Measurements from ENCODE around the gene SPATC1L.

The SPATC1L gene

DNA sequence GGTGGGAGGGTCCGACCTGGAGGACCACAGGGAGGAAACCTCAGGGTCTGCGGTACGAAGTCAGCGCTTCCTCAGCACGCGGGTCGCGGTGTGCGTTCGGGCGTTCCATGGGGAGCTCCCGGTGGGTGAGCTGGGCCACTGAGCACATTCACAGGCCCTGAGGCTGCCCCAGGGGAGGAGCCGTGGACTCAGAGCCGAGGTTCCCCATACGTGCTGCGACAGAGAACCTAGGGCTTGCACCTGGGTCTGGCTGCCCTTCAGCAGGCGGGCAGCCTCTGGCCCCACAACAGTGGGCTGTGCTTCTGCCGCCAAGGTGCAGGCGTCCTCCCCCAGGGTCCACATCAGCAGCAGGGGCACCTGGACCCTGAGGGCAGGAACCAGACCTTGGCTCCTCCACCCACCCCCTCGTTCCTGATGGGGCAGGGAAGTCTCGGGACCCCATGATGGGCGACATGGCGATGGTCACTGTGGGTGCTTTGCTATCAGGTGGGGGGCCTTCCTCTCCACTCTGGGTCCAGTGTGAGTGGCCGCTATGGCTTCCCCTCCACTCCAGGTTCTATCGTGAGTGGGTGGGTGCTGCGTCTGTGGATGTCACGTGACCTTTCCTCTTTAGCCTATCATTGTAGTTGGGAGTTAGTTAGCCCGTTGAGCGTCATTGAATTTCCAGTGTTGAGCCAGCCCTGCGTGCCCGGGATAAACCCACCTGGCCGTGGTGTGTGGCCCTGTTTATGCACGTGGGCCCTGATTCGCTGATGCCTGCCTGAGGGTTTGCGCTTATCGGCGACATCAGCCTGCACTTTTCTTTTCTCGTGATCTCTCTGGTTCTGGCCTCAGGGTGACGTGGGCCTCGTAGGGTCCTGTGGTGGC, 56.8 kb downstream of the SPATC1L start:
- no peak for DNase-seq
- no peak overlapping the region for H3K56ac ChIP-seq (ENCODE audit: low read length)
- H3K4me3 ChIP-seq (ENCODE audit: low read length), result no peak overlapping the region
- WGBS (ENCODE audit: extremely low coverage, insufficient coverage, low lambda C conversion rate), result no CpG with 5 or more reads among the region's 40 CpGs
- H3K23ac ChIP-seq (ENCODE audit: low read length), result no peak overlapping the region
- H4K5ac ChIP-seq (ENCODE audit: low read length), result no peak overlapping the region
- no peak overlapping the region for H3K18ac ChIP-seq (ENCODE audit: low read length)
- no peak overlapping the region for H4K8ac ChIP-seq (ENCODE audit: low read depth, low read length)
- H3K4me2 ChIP-seq (ENCODE audit: low read length), result no peak overlapping the region
- H3K79me2 ChIP-seq (ENCODE audit: control insufficient read depth, insufficient read depth, low read length), result no peaks in the 10 kb centered on the region
- H3K36me3 ChIP-seq (ENCODE audit: control insufficient read depth, insufficient read depth, low read length), result peaks cover 4% of the 10 kb centered on the region
- H3K27ac ChIP-seq (ENCODE audit: low read depth, low read length), result no peak overlapping the region
- no peak overlapping the region for H2BK15ac ChIP-seq (replicated peaks; ENCODE audit: low read depth)
- no peak overlapping the region for H3K4ac ChIP-seq (ENCODE audit: low read depth, low read length)
- no peak overlapping the region for H2BK120ac ChIP-seq (ENCODE audit: low read depth, low read length)
- no peak overlapping the region for H3K9ac ChIP-seq (ENCODE audit: low read length)
- H3K27me3 ChIP-seq (ENCODE audit: insufficient read depth, low read length, poor library complexity), result no peaks in the 10 kb centered on the region
- no peaks in the 10 kb centered on the region for H3K4me1 ChIP-seq (ENCODE audit: control insufficient read depth, low read depth, low read length)
- H2BK5ac ChIP-seq (ENCODE audit: low read length), result no peak overlapping the region
- no peaks in the 10 kb centered on the region for H3K79me1 ChIP-seq (ENCODE audit: low read length)
- H2AK5ac ChIP-seq (ENCODE audit: low read length), result no peak overlapping the region

DNA sequence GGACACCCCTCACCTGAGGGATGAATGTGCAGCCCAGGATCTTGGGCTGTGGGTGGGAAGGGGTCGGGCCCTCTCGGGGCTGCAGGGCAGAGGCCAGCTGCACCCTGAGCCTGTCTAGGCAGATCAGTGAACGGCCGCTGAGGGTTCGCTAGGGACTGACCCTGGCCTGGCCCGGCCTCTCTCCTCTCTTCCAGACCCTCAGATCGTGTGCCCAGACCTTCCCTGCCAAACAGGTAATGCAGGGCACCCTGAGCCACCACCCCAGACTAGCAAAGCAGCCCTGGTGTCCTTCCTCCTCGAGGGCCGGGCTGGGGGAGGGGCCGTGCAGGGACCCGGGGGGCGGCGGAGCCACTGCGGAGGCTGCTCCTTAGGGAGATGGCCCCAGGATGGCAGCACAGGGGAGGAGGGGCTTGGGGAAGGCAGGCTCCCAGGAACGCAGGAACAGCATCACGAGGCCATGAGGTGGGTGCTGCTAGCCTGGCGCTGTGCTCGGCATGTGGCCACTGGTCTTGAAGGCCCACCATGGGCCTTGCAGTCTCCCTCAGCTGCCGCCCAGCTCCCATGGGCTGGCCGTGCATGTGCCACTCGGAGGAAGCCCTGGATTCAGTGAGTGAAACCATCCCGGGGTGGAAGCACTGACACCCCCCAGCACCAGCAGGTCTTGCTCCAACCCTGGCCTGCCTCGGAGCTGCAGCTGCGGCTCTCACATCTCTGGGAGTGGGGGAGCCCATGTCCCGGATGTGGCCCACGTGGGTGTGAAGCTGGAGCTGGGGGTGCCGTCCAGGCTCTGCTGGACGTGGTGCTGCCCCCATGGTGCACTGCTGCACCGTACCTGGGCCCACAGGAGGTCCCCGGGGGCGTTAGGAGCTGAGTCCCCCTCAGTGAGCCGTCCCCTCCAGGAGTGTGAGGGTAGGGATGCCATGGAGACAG, 57.7 kb downstream of the SPATC1L start:
- H3K18ac ChIP-seq (ENCODE audit: low read length), result no peak overlapping the region
- no peak overlapping the region for H3K23ac ChIP-seq (ENCODE audit: low read length)
- H3K27ac ChIP-seq (ENCODE audit: low read depth, low read length), result no peak overlapping the region
- H3K36me3 ChIP-seq (ENCODE audit: control insufficient read depth, insufficient read depth, low read length), result peaks cover 9% of the 10 kb centered on the region
- DNase-seq, result no peak
- H3K79me1 ChIP-seq (ENCODE audit: low read length), result no peaks in the 10 kb centered on the region
- no peak overlapping the region for H2BK120ac ChIP-seq (ENCODE audit: low read depth, low read length)
- no peak overlapping the region for H2BK15ac ChIP-seq (replicated peaks; ENCODE audit: low read depth)
- WGBS (ENCODE audit: extremely low coverage, insufficient coverage, low lambda C conversion rate), result no CpG with 5 or more reads among the region's 32 CpGs
- H3K4ac ChIP-seq (ENCODE audit: low read depth, low read length), result no peak overlapping the region
- H3K4me2 ChIP-seq (ENCODE audit: low read length), result no peak overlapping the region
- no peaks in the 10 kb centered on the region for H3K79me2 ChIP-seq (ENCODE audit: control insufficient read depth, insufficient read depth, low read length)
- no peak overlapping the region for H3K4me3 ChIP-seq (ENCODE audit: low read length)
- H3K56ac ChIP-seq (ENCODE audit: low read length), result no peak overlapping the region
- H3K9ac ChIP-seq (ENCODE audit: low read length), result no peak overlapping the region
- no peaks in the 10 kb centered on the region for H3K4me1 ChIP-seq (ENCODE audit: control insufficient read depth, low read depth, low read length)
- H4K5ac ChIP-seq (ENCODE audit: low read length), result no peak overlapping the region
- no peak overlapping the region for H2AK5ac ChIP-seq (ENCODE audit: low read length)
- H4K8ac ChIP-seq (ENCODE audit: low read depth, low read length), result no peak overlapping the region
- H2BK5ac ChIP-seq (ENCODE audit: low read length), result no peak overlapping the region
- no peaks in the 10 kb centered on the region for H3K27me3 ChIP-seq (ENCODE audit: insufficient read depth, low read length, poor library complexity)

DNA sequence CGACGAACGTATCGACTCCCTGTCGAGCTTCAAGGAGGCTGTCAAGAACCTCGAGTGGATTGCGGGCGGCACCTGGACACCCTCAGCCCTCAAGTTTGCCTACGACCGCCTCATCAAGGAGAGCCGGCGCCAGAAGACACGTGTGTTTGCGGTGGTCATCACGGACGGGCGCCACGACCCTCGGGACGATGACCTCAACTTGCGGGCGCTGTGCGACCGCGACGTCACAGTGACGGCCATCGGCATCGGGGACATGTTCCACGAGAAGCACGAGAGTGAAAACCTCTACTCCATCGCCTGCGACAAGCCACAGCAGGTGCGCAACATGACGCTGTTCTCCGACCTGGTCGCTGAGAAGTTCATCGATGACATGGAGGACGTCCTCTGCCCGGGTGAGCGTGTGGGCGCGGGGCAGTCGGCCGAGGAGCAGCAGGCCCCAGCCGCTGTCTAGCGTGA, 58.4 kb downstream of the SPATC1L start:
- peaks cover 10% of the 10 kb centered on the region for H3K36me3 ChIP-seq (ENCODE audit: control insufficient read depth, insufficient read depth, low read length)
- WGBS (ENCODE audit: extremely low coverage, insufficient coverage, low lambda C conversion rate), result no CpG with 5 or more reads among the region's 47 CpGs

DNA sequence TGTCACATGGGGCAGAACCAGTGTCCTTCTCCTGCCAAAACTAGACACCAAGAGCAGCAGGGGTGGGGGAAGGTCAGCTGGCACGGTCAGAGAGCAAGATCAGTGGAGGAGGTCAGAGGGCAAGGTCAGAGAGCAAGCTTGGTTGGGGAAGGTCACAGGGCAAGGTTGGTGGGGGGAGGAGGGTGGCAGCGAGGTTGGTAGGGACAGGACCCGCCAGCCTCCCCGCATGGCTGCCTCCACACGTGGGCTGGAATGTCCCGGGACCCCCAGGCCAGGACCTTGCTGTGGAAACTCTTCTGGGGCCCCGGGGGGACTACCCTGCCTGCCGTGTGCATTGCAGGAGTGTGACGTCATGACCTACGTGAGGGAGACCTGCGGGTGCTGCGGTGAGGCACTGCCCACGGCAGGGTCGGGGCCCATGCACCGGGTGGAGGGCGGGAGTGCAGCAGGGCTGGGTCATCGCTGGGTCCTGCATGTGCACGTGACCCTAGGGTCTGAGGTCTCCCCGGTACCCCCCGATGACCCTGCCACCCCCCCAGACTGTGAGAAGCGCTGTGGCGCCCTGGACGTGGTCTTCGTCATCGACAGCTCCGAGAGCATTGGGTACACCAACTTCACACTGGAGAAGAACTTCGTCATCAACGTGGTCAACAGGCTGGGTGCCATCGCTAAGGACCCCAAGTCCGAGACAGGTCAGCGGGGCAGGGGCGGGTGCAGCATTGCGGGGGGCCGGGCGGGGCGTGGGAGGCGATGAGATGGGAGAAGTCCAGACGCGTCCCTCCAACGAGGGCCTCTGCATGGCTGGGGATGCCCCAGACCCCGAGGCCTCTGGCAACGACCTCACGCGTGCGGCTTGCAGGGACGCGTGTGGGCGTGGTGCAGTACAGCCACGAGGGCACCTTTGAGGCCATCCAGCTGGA, 59.1 kb downstream of the SPATC1L start:
- H3K27ac ChIP-seq (ENCODE audit: low read depth, low read length), result no peak overlapping the region

More for the DNA sequence above, 58.4 kb downstream of the SPATC1L start:
- no peak overlapping the region for H4K5ac ChIP-seq (ENCODE audit: low read length)
- no peak overlapping the region for H3K9ac ChIP-seq (ENCODE audit: low read length)
- H3K79me2 ChIP-seq (ENCODE audit: control insufficient read depth, insufficient read depth, low read length), result no peaks in the 10 kb centered on the region
- H3K27me3 ChIP-seq (ENCODE audit: insufficient read depth, low read length, poor library complexity), result no peaks in the 10 kb centered on the region
- no peaks in the 10 kb centered on the region for H3K4me1 ChIP-seq (ENCODE audit: control insufficient read depth, low read depth, low read length)
- no peak overlapping the region for H2AK5ac ChIP-seq (ENCODE audit: low read length)
- H3K4me2 ChIP-seq (ENCODE audit: low read length), result no peak overlapping the region
- H4K8ac ChIP-seq (ENCODE audit: low read depth, low read length), result no peak overlapping the region
- H3K56ac ChIP-seq (ENCODE audit: low read length), result no peak overlapping the region
- H2BK15ac ChIP-seq (replicated peaks; ENCODE audit: low read depth), result no peak overlapping the region
- H2BK5ac ChIP-seq (ENCODE audit: low read length), result no peak overlapping the region
- H3K18ac ChIP-seq (ENCODE audit: low read length), result no peak overlapping the region
- no peak overlapping the region for H3K23ac ChIP-seq (ENCODE audit: low read length)
- no peak overlapping the region for H2BK120ac ChIP-seq (ENCODE audit: low read depth, low read length)
- no peaks in the 10 kb centered on the region for H3K79me1 ChIP-seq (ENCODE audit: low read length)
- H3K27ac ChIP-seq (ENCODE audit: low read depth, low read length), result no peak overlapping the region
- no peak overlapping the region for H3K4ac ChIP-seq (ENCODE audit: low read depth, low read length)
- no peak for DNase-seq
- no peak overlapping the region for H3K4me3 ChIP-seq (ENCODE audit: low read length)

DNA sequence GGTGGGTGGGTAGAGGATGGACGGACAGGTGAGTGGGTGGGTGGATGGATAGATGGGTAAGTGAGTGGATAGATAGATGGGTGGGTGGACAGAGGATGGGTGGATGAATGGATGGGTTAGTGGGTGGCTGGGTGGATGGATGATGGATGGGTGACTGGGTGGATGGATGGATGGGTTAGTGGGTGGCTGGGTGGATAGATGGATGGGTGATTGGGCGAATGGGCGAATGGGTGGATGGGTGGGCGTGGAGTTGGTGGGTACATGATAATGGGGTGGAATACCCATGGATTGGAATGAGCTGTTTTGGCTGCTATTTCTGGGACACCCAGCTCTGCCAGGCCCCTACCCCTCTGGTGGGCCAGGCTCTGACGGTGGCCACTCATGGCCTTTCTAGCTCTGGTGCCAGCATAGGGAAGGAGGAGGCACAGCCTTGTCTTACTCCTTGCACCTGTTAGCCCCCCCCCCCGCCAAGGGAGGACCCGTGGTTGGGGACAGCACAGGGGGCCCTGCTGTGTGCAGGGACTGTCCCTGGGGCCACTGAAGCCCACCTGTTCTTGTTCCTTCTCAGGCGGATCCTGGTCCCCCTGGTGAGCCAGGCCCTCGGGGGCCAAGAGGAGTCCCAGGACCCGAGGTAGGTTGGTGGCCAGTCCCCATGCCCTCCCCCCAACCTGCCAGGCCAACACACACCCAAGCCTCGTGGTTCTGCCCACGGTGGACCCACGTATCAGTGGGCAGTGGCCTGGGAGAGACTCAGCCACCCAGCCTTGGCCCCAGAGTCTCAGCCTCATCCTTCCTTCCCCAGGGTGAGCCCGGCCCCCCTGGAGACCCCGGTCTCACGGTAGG, 60.0 kb downstream of the SPATC1L start:
- DNase-seq, result no peak
- Histone ChIP-seq H2BK15ac (replicated peaks; ENCODE audit: low read depth) (no peak overlapping the region), H2BK120ac (ENCODE audit: low read depth, low read length) (no peak overlapping the region), H3K18ac (ENCODE audit: low read length) (no peak overlapping the region), H2BK5ac (ENCODE audit: low read length) (no peak overlapping the region), H3K27ac (ENCODE audit: low read depth, low read length) (no peak overlapping the region), H3K36me3 (ENCODE audit: control insufficient read depth, insufficient read depth, low read length) (peaks cover 15% of the 10 kb centered on the region), H3K4ac (ENCODE audit: low read depth, low read length) (no peak overlapping the region), H4K8ac (ENCODE audit: low read depth, low read length) (no peak overlapping the region), H3K79me2 (ENCODE audit: control insufficient read depth, insufficient read depth, low read length) (no peaks in the 10 kb centered on the region), H3K79me1 (ENCODE audit: low read length) (no peaks in the 10 kb centered on the region), H3K27me3 (ENCODE audit: insufficient read depth, low read length, poor library complexity) (no peaks in the 10 kb centered on the region), H3K4me1 (ENCODE audit: control insufficient read depth, low read depth, low read length) (no peaks in the 10 kb centered on the region), H4K5ac (ENCODE audit: low read length) (no peak overlapping the region), H3K56ac (ENCODE audit: low read length) (no peak overlapping the region), H3K23ac (ENCODE audit: low read length) (no peak overlapping the region), H3K4me2 (ENCODE audit: low read length) (no peak overlapping the region), H2AK5ac (ENCODE audit: low read length) (no peak overlapping the region), H3K4me3 (ENCODE audit: low read length) (no peak overlapping the region), H3K9ac (ENCODE audit: low read length) (no peak overlapping the region)
- WGBS (ENCODE audit: extremely low coverage, insufficient coverage, low lambda C conversion rate), result no CpG with 5 or more reads among the region's 16 CpGs

More for the DNA sequence above, 59.1 kb downstream of the SPATC1L start:
- no peak overlapping the region for H3K4me2 ChIP-seq (ENCODE audit: low read length)
- no peak overlapping the region for H3K9ac ChIP-seq (ENCODE audit: low read length)
- DNase-seq, result no peak
- no peak overlapping the region for H2BK5ac ChIP-seq (ENCODE audit: low read length)
- no peaks in the 10 kb centered on the region for H3K4me1 ChIP-seq (ENCODE audit: control insufficient read depth, low read depth, low read length)
- no peak overlapping the region for H2BK120ac ChIP-seq (ENCODE audit: low read depth, low read length)
- H2BK15ac ChIP-seq (replicated peaks; ENCODE audit: low read depth), result no peak overlapping the region
- no peak overlapping the region for H3K4ac ChIP-seq (ENCODE audit: low read depth, low read length)
- no CpG with 5 or more reads among the region's 49 CpGs for WGBS (ENCODE audit: extremely low coverage, insufficient coverage, low lambda C conversion rate)
- no peak overlapping the region for H3K18ac ChIP-seq (ENCODE audit: low read length)
- H4K8ac ChIP-seq (ENCODE audit: low read depth, low read length), result no peak overlapping the region
- H4K5ac ChIP-seq (ENCODE audit: low read length), result no peak overlapping the region
- H3K27me3 ChIP-seq (ENCODE audit: insufficient read depth, low read length, poor library complexity), result no peaks in the 10 kb centered on the region
- no peak overlapping the region for H3K4me3 ChIP-seq (ENCODE audit: low read length)
- no peak overlapping the region for H3K23ac ChIP-seq (ENCODE audit: low read length)
- H3K79me2 ChIP-seq (ENCODE audit: control insufficient read depth, insufficient read depth, low read length), result no peaks in the 10 kb centered on the region
- peaks cover 10% of the 10 kb centered on the region for H3K36me3 ChIP-seq (ENCODE audit: control insufficient read depth, insufficient read depth, low read length)
- no peaks in the 10 kb centered on the region for H3K79me1 ChIP-seq (ENCODE audit: low read length)
- H3K56ac ChIP-seq (ENCODE audit: low read length), result no peak overlapping the region
- H2AK5ac ChIP-seq (ENCODE audit: low read length), result no peak overlapping the region

All from mesendoderm (in vitro differentiated cells).